B cell (primary cell): ENCODE data around the gene PIBF1.

ENCODE experiments used
- CTCF ChIP-seq: fragments of 200-600 bp; IDR thresholded peaks from one replicate; pipeline ENCODE4 v1.8.0; 2022; ENCODE audit warnings: antibody characterized with exemption, mild to moderate bottlenecking
- EZH2 ChIP-seq: IDR thresholded peaks from 2 replicates; pipeline ENCODE4 v1.6.1; 2012; ENCODE audit warnings: borderline replicate concordance, low read depth, mild to moderate bottlenecking, moderate library complexity, low read length; ENCODE audit not compliant: insufficient read depth, poor library complexity, severe bottlenecking

- TF ChIP-seq CTCF (no peak), EZH2 (no peak)
Observed at GRCh38 chr13:73058432-73058735, 276.5 kb downstream of the PIBF1 start.
